OCI-LY1 (cell line): Measurements from ENCODE around the gene SEC22C.

Source experiments
- EZH2 ChIP-seq: fragments of 200-600 bp; sonication (generic), shearing (Covaris generic); IDR thresholded peaks from 2 replicates; pipeline ENCODE4 v1.8.0; 2017; ENCODE audit warnings: borderline replicate concordance, mixed run types, mild to moderate bottlenecking, antibody characterized with exemption, low read length, moderate library complexity, mixed read lengths
- TF ChIP-seq, protein P1 (sequence below): fragments of 200-600 bp; sonication (generic), shearing (Covaris generic); IDR thresholded peaks from 2 replicates; pipeline ENCODE4 v1.5.1; 2017; ENCODE audit warnings: mild to moderate bottlenecking, antibody characterized with exemption, low read length, moderate library complexity, mixed read lengths

DNA sequence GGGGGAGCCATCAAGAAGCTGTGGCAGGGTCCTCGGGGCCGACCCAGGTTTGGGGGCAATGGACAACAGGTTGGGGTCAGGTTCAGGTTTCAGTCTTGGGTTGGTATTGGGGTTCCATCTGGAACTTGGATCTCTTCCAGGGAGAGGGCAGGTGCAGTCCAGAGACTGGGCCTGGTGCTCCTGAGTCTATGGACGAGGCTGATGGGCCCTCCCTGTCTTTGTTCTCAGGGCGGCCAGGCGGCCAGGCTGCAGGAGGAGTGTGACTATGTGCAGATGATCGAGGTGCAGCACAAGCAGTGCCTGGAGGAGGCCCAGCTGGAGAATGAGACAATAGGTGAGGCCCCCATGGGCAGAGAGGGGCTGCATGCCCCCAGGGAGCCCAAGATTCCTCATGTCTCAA lies 68.2 kb downstream of the SEC22C start:
- TF ChIP-seq, protein P1, sequence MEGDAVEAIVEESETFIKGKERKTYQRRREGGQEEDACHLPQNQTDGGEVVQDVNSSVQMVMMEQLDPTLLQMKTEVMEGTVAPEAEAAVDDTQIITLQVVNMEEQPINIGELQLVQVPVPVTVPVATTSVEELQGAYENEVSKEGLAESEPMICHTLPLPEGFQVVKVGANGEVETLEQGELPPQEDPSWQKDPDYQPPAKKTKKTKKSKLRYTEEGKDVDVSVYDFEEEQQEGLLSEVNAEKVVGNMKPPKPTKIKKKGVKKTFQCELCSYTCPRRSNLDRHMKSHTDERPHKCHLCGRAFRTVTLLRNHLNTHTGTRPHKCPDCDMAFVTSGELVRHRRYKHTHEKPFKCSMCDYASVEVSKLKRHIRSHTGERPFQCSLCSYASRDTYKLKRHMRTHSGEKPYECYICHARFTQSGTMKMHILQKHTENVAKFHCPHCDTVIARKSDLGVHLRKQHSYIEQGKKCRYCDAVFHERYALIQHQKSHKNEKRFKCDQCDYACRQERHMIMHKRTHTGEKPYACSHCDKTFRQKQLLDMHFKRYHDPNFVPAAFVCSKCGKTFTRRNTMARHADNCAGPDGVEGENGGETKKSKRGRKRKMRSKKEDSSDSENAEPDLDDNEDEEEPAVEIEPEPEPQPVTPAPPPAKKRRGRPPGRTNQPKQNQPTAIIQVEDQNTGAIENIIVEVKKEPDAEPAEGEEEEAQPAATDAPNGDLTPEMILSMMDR, result no peak
- TF ChIP-seq EZH2, result no peak
